ENCODE results near the gene ANXA3.

The ANXA3 gene

DNA sequence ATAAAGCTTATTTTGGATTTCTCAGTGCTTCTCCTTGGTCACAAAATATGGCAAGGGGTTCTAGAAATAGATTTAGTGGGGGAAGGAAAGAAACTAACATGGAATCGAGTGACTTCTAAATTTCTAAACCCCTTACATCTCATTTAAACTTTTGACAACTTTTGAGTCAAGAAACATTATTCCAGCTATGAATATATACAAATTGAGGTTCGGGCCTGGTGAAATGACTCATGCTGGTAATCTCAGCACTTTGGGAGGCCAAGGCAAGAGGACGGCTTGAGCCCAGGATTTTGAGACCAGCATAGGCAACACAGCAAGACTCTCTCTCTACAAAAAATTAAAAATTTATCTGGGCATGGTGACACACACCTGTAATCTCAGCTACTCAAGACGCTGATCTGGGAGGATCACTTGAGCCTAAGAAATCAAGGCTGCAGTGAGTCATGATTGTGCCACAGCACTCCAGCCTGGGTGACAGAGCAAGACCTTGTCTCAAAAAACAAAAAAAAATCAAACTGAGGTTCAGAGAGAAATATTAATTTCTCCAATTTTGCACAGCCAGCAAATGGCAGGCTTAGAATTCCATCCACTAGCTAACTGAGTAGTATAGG lies 99.8 kb downstream of the ANXA3 start:
- DNase-seq: no peak
- in situ Hi-C loops (cut with HindIII; ENCODE audit: low pct_ligation_motif_present, low pct_unique_long_range_greater_than_20kb, low sequenced_read_pairs): no loop called here

DNA sequence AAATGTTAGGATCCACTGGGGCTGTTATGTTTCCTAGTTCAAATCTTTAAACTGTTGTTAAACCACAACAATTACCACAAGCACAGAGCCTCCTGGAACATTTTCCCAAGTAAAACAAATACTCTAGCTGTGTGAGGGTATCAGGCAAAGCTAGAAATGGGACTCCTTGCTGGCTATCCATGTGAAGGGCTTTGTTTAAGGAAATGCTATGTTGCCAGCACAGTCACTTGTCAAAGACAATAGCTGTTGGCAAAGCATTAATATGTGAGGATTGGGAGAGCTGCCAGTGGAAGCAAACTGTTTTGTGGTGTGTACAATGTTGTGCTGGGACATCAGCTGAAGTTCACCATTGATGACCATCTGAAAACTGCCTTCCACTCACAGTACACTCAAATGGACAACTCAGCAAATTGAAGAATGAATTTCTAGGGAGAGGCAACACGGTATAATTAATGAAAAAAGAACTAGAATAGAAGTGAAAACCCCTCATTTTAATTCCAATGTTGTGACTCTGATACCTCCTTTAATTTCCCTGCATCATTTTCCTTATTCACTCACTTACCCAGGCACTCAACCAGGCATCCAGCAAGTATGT lies 100.8 kb downstream of the ANXA3 start:
- no peak for DNase-seq
- in situ Hi-C loops (cut with HindIII; ENCODE audit: low pct_ligation_motif_present, low pct_unique_long_range_greater_than_20kb, low sequenced_read_pairs): no loop called here

DNA sequence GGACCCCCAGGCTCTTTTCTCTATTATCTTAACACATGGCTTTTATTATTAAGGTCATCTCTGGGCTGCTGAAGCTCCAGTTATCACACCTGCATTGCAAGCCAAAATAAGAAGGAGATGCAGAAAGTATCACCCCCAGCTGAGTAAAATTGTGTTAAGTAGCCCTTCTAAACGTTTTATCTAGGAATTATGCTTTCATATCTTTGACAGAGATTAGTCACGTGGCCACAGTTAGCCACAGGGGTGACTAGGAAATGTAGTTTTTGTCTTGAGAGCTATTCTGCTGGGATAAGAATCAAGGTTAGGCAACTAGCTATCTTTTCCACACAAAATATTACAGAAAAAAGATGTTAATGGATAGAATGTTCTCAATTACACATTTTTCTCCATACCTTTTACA lies 102.1 kb downstream of the ANXA3 start:
- DNase-seq: no peak
- in situ Hi-C loops (cut with HindIII; ENCODE audit: low pct_ligation_motif_present, low pct_unique_long_range_greater_than_20kb, low sequenced_read_pairs): no loop called here

DNA sequence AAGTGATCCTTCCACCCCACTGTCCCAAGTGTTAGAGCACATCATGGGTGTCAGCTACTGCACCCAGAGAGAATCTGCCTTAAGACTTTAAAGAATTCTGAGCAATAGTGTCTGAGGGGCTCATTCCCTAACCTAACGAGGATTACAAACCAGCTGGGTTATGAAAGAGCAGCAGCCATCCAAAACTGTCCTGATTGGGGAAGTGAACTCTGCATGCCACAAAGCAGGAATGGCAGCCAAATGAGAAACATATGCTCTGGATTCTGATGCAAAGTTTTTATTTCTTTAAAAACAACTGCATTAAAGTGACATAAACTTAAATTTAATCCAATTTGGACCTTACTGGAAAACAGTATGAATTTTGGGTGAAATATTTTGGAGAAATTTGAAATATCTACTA lies 103.2 kb downstream of the ANXA3 start:
- DNase-seq: no peak
- in situ Hi-C loops (cut with HindIII; ENCODE audit: low pct_ligation_motif_present, low pct_unique_long_range_greater_than_20kb, low sequenced_read_pairs): no loop called here

DNA sequence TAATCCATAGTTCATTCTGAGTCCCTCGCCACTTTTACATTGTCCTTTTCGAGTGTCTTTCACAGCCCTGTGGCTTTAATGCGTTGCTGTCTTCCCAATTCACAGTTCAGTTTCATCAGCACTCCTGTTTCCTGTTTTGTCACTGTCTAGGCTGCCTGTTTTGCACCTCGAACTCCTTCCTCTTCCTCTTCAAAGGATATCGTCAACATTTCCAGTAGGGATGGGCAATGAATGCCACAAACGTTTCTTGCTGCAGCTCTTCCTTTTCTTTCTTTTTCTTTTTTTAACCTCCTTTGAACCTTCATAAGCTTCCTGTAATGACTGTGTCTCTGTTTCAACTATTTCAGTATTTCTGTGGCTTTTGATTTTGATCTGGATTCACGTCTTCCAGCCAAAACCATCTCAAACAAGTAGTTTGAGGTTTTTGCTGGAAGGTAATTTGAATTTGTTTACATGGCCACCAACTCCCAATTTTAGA lies 105.4 kb downstream of the ANXA3 start:
- no peak for DNase-seq
- in situ Hi-C loops (cut with HindIII; ENCODE audit: low pct_ligation_motif_present, low pct_unique_long_range_greater_than_20kb, low sequenced_read_pairs): no loop called here

DNA sequence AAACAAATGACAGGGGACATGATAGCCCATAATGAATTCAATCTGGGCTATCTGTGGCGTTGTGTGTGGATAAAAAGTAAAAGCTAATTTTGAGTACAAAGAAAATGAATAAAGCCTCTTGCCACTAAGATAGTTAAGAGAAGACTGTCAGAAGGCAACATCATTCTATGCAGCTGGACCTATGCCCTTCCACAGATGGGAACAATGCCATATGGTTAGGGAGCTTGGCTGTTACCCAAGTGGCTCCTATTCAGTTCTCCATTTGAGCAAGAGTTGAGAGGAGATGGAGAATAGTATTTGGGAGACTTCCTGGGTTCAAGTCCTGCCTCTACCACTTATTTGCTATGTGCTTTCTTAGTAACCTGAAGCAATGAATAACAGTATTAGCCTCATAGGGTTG lies 107.7 kb downstream of the ANXA3 start:
- no peak for DNase-seq
- in situ Hi-C loops (cut with HindIII; ENCODE audit: low pct_ligation_motif_present, low pct_unique_long_range_greater_than_20kb, low sequenced_read_pairs): no loop called here

DNA sequence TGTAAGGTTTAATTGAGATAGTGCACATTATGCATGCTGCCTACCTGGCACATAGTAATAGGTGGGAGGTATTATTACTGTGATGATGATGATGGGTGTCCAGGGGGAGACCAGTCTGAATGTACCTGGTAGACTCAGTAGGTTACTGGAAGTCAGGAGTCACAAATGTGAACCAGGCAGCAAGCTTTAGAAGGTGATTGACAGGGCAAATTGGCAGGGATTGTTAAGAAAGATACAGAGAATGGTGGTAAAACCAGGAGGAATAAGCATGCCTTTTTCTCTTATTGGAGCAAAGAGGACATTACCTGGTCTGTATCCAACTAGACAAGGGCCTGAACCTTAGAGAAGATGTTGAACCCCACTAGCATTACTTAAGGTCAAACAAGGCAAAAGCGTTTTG lies 108.1 kb downstream of the ANXA3 start:
- DNase-seq: no peak
- in situ Hi-C loops (cut with HindIII; ENCODE audit: low pct_ligation_motif_present, low pct_unique_long_range_greater_than_20kb, low sequenced_read_pairs): no loop called here
